ENCODE results near the gene COL4A1. TPM values are rescaled to one million over a fixed set of nuclear protein-coding genes. Genes with fewer than 3 reads are reported as not detected.

The COL4A1 gene
- total RNA-seq, 2 donors from 2014 or later = 505 to 852 TPM

- peak overlapping the region; percentile 65 to 67 for H3K27ac ChIP-seq
- peaks cover 34 to 90% of the 10 kb centered on the region in 2 donors for H3K4me1 ChIP-seq (ENCODE audit: control insufficient read depth in 1 of 2, low read depth in 2 of 2)
- no peak overlapping the region for H3K4me3 ChIP-seq
- no peak for TF ChIP-seq CTCF (IDR thresholded peaks at IDR 0.05)
- no peaks in the 10 kb centered on the region for H3K27me3 ChIP-seq (replicated peaks; ENCODE audit: insufficient read depth)
- ATAC-seq (ENCODE audit: insufficient number of reproducible peaks, low FRiP score, low read depth) = no peak
- H3K36me3 ChIP-seq = no peaks in the 10 kb centered on the region
- DNase-seq (ENCODE audit: low spot score) = no peak
- H3K9me3 ChIP-seq = no peaks in the 10 kb centered on the region
These were observed 33.7 kb downstream of the COL4A1 start for GRCh38 chr13:110273254-110273653.

DNA sequence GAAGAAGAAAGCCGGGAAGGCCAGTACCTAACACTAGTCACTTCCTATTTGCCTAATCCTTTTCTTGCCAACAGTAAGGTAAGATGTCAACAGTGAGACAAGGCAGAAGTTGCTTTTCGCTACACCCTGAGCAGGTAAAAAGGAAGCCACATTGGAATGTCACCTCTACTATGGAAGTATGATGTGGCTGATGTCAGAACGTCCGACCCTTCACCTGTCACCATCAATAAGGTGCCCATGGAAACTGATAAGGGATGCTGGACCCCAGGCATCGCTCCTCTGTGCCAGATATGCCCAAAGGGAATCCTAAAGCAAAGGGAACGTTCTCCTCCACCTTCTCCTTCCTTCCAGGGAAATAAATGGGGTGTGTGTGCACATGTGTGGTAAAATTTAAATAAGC lies 34.3 kb downstream of the COL4A1 start:
- no peak for TF ChIP-seq CTCF (IDR thresholded peaks at IDR 0.05)
- Histone ChIP-seq H3K36me3 (no peaks in the 10 kb centered on the region), H3K27me3 (replicated peaks; ENCODE audit: insufficient read depth) (no peaks in the 10 kb centered on the region), H3K4me3 (no peak overlapping the region), H3K9me3 (no peaks in the 10 kb centered on the region), H3K4me1 (ENCODE audit: control insufficient read depth in 1 of 2, low read depth in 2 of 2) (peaks cover 37 to 90% of the 10 kb centered on the region in 2 donors), H3K27ac (peak overlapping the region; percentile 65 to 67)
- DNase-seq (ENCODE audit: low spot score) = no peak
- no peak for ATAC-seq (ENCODE audit: insufficient number of reproducible peaks, low FRiP score, low read depth)

GRCh38 chr13:110272227-110272626 lies 34.7 kb downstream of the COL4A1 start:
- Histone ChIP-seq H3K27me3 (replicated peaks; ENCODE audit: insufficient read depth) (no peaks in the 10 kb centered on the region), H3K4me1 (ENCODE audit: control insufficient read depth in 1 of 2, low read depth in 2 of 2) (peaks cover 41 to 90% of the 10 kb centered on the region in 2 donors), H3K4me3 (no peak overlapping the region), H3K27ac (no peak overlapping the region), H3K36me3 (no peaks in the 10 kb centered on the region), H3K9me3 (no peaks in the 10 kb centered on the region)
- DNase-seq (ENCODE audit: low spot score) (no peak), ATAC-seq (ENCODE audit: insufficient number of reproducible peaks, low FRiP score, low read depth) (no peak)
- TF ChIP-seq CTCF (IDR thresholded peaks at IDR 0.05) = no peak

GRCh38 chr13:110271313-110271712 lies 35.6 kb downstream of the COL4A1 start:
- H3K9me3 ChIP-seq = no peaks in the 10 kb centered on the region
- no peak overlapping the region for H3K4me3 ChIP-seq
- H3K27ac ChIP-seq = peak overlapping the region in 1 of 2 donors; percentile 28
- H3K4me1 ChIP-seq (ENCODE audit: control insufficient read depth in 1 of 2, low read depth in 2 of 2) = peaks cover 50 to 90% of the 10 kb centered on the region in 2 donors
- H3K36me3 ChIP-seq = no peaks in the 10 kb centered on the region
- no peak for TF ChIP-seq CTCF (IDR thresholded peaks at IDR 0.05)
- no peak for ATAC-seq (ENCODE audit: insufficient number of reproducible peaks, low FRiP score, low read depth)
- no peaks in the 10 kb centered on the region for H3K27me3 ChIP-seq (replicated peaks; ENCODE audit: insufficient read depth)
- no peak for DNase-seq (ENCODE audit: low spot score)

- H3K9me3 ChIP-seq = no peaks in the 10 kb centered on the region
- H3K27ac ChIP-seq = peak overlapping the region in 1 of 2 donors; percentile 28
- TF ChIP-seq CTCF (IDR thresholded peaks at IDR 0.05) = no peak
- ATAC-seq (ENCODE audit: insufficient number of reproducible peaks, low FRiP score, low read depth) (no peak), DNase-seq (ENCODE audit: low spot score) (no peak)
- no peak overlapping the region for H3K4me3 ChIP-seq
- peaks cover 50 to 90% of the 10 kb centered on the region in 2 donors for H3K4me1 ChIP-seq (ENCODE audit: control insufficient read depth in 1 of 2, low read depth in 2 of 2)
- no peaks in the 10 kb centered on the region for H3K36me3 ChIP-seq
- no peaks in the 10 kb centered on the region for H3K27me3 ChIP-seq (replicated peaks; ENCODE audit: insufficient read depth)
These were observed 36.5 kb downstream of the COL4A1 start for GRCh38 chr13:110270507-110270906.
